ENCODE results near the gene SPDEF.

DNA sequence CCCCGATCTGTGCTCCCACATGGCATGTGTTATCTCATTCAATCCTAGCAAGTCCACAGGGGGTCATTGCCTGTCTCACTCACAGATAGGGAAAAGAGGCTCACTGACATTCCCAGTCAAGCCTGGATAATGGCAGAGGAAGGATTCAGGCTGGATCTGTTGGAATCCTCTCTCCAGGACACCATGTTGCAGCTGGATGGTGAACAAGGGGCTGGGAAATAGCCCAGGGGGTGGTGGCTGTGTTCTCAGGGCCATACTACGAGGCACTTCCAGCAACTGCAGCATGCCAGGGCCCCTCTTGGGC is 5.0 kb upstream of the SPDEF start:
- TF ChIP-seq MYC (IDR thresholded peaks at IDR 0.05; ENCODE audit: borderline replicate concordance, low read length) (no peak), POLR2A (IDR thresholded peaks at IDR 0.05; ENCODE audit: low read length) (no peak), RFX5 (IDR thresholded peaks at IDR 0.05) (no peak), JUNB (IDR thresholded peaks at IDR 0.05) (no peak), RARB (CRISPR knock-in tag; IDR thresholded peaks at IDR 0.05) (no peak), MAZ (IDR thresholded peaks at IDR 0.05; ENCODE audit: borderline replicate concordance, low read depth, low read length) (no peak), ZSCAN20 (CRISPR knock-in tag; IDR thresholded peaks at IDR 0.05) (no peak), FOSL2 (IDR thresholded peaks at IDR 0.05) (no peak), FOSL2 (CRISPR knock-in tag; IDR thresholded peaks at IDR 0.05) (no peak)
- TF ChIP-seq, protein P1, sequence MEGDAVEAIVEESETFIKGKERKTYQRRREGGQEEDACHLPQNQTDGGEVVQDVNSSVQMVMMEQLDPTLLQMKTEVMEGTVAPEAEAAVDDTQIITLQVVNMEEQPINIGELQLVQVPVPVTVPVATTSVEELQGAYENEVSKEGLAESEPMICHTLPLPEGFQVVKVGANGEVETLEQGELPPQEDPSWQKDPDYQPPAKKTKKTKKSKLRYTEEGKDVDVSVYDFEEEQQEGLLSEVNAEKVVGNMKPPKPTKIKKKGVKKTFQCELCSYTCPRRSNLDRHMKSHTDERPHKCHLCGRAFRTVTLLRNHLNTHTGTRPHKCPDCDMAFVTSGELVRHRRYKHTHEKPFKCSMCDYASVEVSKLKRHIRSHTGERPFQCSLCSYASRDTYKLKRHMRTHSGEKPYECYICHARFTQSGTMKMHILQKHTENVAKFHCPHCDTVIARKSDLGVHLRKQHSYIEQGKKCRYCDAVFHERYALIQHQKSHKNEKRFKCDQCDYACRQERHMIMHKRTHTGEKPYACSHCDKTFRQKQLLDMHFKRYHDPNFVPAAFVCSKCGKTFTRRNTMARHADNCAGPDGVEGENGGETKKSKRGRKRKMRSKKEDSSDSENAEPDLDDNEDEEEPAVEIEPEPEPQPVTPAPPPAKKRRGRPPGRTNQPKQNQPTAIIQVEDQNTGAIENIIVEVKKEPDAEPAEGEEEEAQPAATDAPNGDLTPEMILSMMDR (IDR thresholded peaks at IDR 0.05): no peak

All from A549 (cell line).